ENCODE results near the gene OR51L1.

Gene OR51L1

DNA sequence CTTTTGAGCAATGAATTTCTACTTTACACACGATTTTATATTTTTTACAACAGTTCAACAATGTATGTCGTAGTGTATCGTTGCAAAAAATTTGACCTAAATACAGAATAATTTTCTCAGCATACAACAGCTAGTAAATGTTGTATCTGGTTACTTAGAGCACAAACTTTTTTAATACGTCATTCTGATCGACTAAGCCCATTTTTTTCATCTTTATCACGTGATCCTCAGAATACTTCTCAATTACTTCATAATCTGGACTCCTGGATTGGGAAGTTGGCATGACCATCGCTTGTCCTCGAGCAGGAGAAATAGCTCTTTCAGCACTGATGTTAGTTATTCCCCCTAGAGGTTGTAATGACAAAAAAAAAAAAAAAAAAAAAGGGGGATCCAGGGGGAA lies 16.6 kb downstream of the OR51L1 start:
- no peak overlapping the region for H2AFZ ChIP-seq (ENCODE audit: low read length)
- H4K20me1 ChIP-seq (ENCODE audit: insufficient read depth, low read length, poor library complexity, severe bottlenecking), result no peaks in the 10 kb centered on the region
- no peaks in the 10 kb centered on the region for H3K36me3 ChIP-seq (ENCODE audit: insufficient read depth, low read length)
- H3K9ac ChIP-seq (ENCODE audit: low read depth, low read length, poor library complexity, severe bottlenecking), result no peak overlapping the region
- no peaks in the 10 kb centered on the region for H3K79me2 ChIP-seq (ENCODE audit: insufficient read depth, low read length)
- no peaks in the 10 kb centered on the region for H3K9me3 ChIP-seq (ENCODE audit: insufficient read depth, low read depth, low read length)
- no peaks in the 10 kb centered on the region for H3K4me1 ChIP-seq (ENCODE audit: insufficient read depth, low read length, poor library complexity, severe bottlenecking)
- H3K4me2 ChIP-seq (ENCODE audit: low read depth, low read length, poor library complexity, severe bottlenecking), result no peak overlapping the region
- H3K9me2 ChIP-seq (replicated peaks; ENCODE audit: low read depth, low read length), result no peaks in the 10 kb centered on the region
- H3F3A ChIP-seq (ENCODE audit: low read depth), result no peaks in the 10 kb centered on the region
- H3K4me3 ChIP-seq (ENCODE audit: low read length, poor library complexity, severe bottlenecking), result no peak overlapping the region
- no peak for TF ChIP-seq EZH2phosphoT487 (IDR thresholded peaks at IDR 0.05; ENCODE audit: borderline replicate concordance)
- TF ChIP-seq, protein P1, sequence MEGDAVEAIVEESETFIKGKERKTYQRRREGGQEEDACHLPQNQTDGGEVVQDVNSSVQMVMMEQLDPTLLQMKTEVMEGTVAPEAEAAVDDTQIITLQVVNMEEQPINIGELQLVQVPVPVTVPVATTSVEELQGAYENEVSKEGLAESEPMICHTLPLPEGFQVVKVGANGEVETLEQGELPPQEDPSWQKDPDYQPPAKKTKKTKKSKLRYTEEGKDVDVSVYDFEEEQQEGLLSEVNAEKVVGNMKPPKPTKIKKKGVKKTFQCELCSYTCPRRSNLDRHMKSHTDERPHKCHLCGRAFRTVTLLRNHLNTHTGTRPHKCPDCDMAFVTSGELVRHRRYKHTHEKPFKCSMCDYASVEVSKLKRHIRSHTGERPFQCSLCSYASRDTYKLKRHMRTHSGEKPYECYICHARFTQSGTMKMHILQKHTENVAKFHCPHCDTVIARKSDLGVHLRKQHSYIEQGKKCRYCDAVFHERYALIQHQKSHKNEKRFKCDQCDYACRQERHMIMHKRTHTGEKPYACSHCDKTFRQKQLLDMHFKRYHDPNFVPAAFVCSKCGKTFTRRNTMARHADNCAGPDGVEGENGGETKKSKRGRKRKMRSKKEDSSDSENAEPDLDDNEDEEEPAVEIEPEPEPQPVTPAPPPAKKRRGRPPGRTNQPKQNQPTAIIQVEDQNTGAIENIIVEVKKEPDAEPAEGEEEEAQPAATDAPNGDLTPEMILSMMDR (conservative IDR thresholded peaks at IDR 0.05; ENCODE audit: low read length), result no peak
- no peaks in the 10 kb centered on the region for H3K27me3 ChIP-seq (ENCODE audit: insufficient read depth, low read length, poor library complexity, severe bottlenecking)

DNA sequence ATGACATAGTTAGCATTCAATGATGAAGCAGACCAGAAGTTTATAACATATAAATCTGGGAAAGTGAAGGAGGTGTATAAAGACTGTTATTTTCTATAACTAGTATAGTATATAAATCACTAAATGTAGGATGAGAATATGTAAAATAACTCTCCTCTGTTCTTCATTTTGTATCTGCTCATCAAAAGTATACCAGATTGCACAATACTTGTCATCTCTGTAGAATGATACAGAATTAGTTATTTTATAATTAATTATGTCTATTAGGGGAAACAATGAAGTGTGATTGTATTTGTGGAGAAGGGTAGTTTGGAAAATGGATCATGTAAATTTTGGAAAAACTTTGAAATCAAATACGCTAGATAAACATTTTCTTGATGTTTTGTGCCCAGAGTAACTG lies 18.4 kb downstream of the OR51L1 start:
- H3K79me2 ChIP-seq (ENCODE audit: insufficient read depth, low read length), result no peaks in the 10 kb centered on the region
- no peaks in the 10 kb centered on the region for H3K4me1 ChIP-seq (ENCODE audit: insufficient read depth, low read length, poor library complexity, severe bottlenecking)
- no peak overlapping the region for H2AFZ ChIP-seq (ENCODE audit: low read length)
- no peak overlapping the region for H3K9ac ChIP-seq (ENCODE audit: low read depth, low read length, poor library complexity, severe bottlenecking)
- no peak overlapping the region for H3K4me2 ChIP-seq (ENCODE audit: low read depth, low read length, poor library complexity, severe bottlenecking)
- no peak overlapping the region for H3K4me3 ChIP-seq (ENCODE audit: low read length, poor library complexity, severe bottlenecking)
- H3F3A ChIP-seq (ENCODE audit: low read depth), result no peaks in the 10 kb centered on the region
- H3K36me3 ChIP-seq (ENCODE audit: insufficient read depth, low read length), result no peaks in the 10 kb centered on the region
- H3K9me2 ChIP-seq (replicated peaks; ENCODE audit: low read depth, low read length), result no peaks in the 10 kb centered on the region
- H3K27me3 ChIP-seq (ENCODE audit: insufficient read depth, low read length, poor library complexity, severe bottlenecking), result no peaks in the 10 kb centered on the region
- H4K20me1 ChIP-seq (ENCODE audit: insufficient read depth, low read length, poor library complexity, severe bottlenecking), result no peaks in the 10 kb centered on the region
- no peaks in the 10 kb centered on the region for H3K9me3 ChIP-seq (ENCODE audit: insufficient read depth, low read depth, low read length)
- TF ChIP-seq, protein P1 (conservative IDR thresholded peaks at IDR 0.05; ENCODE audit: low read length), result no peak
- no peak for TF ChIP-seq EZH2phosphoT487 (IDR thresholded peaks at IDR 0.05; ENCODE audit: borderline replicate concordance)

DNA sequence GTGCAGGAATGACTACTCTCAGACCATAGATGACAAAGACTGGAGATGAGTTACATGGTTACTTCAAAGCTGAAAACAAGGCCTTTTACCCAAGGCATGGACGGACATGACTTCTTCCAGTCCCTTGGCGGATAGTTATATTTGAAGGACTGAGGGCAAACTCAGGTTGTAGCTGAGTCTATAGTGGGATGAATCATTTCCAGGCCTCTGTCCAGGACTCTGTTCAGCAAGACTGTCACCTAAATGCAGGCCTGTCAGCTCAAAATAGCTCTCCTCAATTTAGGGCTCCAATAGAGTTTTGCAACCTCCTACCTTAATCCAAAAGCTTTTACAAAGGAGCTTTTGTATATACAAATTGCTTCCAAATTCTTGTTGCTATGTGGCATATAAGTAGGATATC lies 27.3 kb downstream of the OR51L1 start:
- Histone ChIP-seq H3K4me3 (ENCODE audit: low read length, poor library complexity, severe bottlenecking) (no peak overlapping the region), H3K27me3 (ENCODE audit: insufficient read depth, low read length, poor library complexity, severe bottlenecking) (no peaks in the 10 kb centered on the region), H3K9me3 (ENCODE audit: insufficient read depth, low read depth, low read length) (no peaks in the 10 kb centered on the region), H2AFZ (ENCODE audit: low read length) (no peak overlapping the region), H3K79me2 (ENCODE audit: insufficient read depth, low read length) (no peaks in the 10 kb centered on the region), H3F3A (ENCODE audit: low read depth) (no peaks in the 10 kb centered on the region), H4K20me1 (ENCODE audit: insufficient read depth, low read length, poor library complexity, severe bottlenecking) (no peaks in the 10 kb centered on the region), H3K36me3 (ENCODE audit: insufficient read depth, low read length) (no peaks in the 10 kb centered on the region), H3K4me1 (ENCODE audit: insufficient read depth, low read length, poor library complexity, severe bottlenecking) (peaks cover 4% of the 10 kb centered on the region), H3K9ac (ENCODE audit: low read depth, low read length, poor library complexity, severe bottlenecking) (no peak overlapping the region), H3K9me2 (replicated peaks; ENCODE audit: low read depth, low read length) (no peaks in the 10 kb centered on the region), H3K4me2 (ENCODE audit: low read depth, low read length, poor library complexity, severe bottlenecking) (no peak overlapping the region)
- TF ChIP-seq, protein P1 (conservative IDR thresholded peaks at IDR 0.05; ENCODE audit: low read length), result no peak
- no peak for TF ChIP-seq EZH2phosphoT487 (IDR thresholded peaks at IDR 0.05; ENCODE audit: borderline replicate concordance)

Data from Loucy (cell line).